GM19035 (cell line): Measurements from ENCODE around the gene ZNF619.
A peak's percentile ranks its signal among the peaks of the same experiment; 100 is the strongest.
"Not testable (repeated sequence)": the region's sequence is repeated elsewhere in the genome, so short reads cannot be mapped to it uniquely, and the experiment has no call there.

Source experiments
- ATAC-seq: cut with Tn5 transposase; IDR thresholded peaks from one replicate; pipeline ENCODE4 v1.9.1; 2021; ENCODE audit not compliant: unreplicated experiment

The ZNF619 gene

GRCh38 chr3:40476478-40477470 is at the start of gene ZNF619:
TSS of gene ZNF619 (plus strand) at chr3:40477122. CDS start at chr3:40477980, 858 bp downstream.
- ATAC-seq, result peak; percentile 85

- ATAC-seq, result no peak
These were observed 44.1 kb upstream of the ZNF619 start for GRCh38 chr3:40432793-40433192.

GRCh38 chr3:40437889-40438288 is 39.0 kb upstream of the ZNF619 start:
- no peak for ATAC-seq

GRCh38 chr3:40445062-40445461 is 31.9 kb upstream of the ZNF619 start:
- ATAC-seq, result no peak

GRCh38 chr3:40445880-40446279 is 31.0 kb upstream of the ZNF619 start:
- ATAC-seq, result no peak

GRCh38 chr3:40450438-40450837 is 26.5 kb upstream of the ZNF619 start:
- ATAC-seq, result no peak

GRCh38 chr3:40451551-40451950 is 25.4 kb upstream of the ZNF619 start:
- no peak for ATAC-seq

GRCh38 chr3:40452057-40452456 is 24.9 kb upstream of the ZNF619 start:
- no peak for ATAC-seq

GRCh38 chr3:40452562-40452875 is 24.4 kb upstream of the ZNF619 start:
- ATAC-seq, result no peak

GRCh38 chr3:40452876-40453730 is 23.8 kb upstream of the ZNF619 start:
- ATAC-seq, result peak; percentile 93

- no peak for ATAC-seq
These were observed 23.0 kb upstream of the ZNF619 start for GRCh38 chr3:40453933-40454332.

GRCh38 chr3:40455328-40455727 is 21.6 kb upstream of the ZNF619 start:
- no peak for ATAC-seq

- ATAC-seq, result no peak
These were observed 20.5 kb upstream of the ZNF619 start for GRCh38 chr3:40456279-40456939.

- peak; percentile 63 for ATAC-seq
These were observed 19.7 kb upstream of the ZNF619 start, which contains the start of gene RPL14 for GRCh38 chr3:40456940-40457823. TSS of gene RPL14 (plus strand) at chr3:40457339. CDS start at chr3:40457472, 133 bp downstream.

- ATAC-seq, result no peak
These were observed 18.4 kb upstream of the ZNF619 start for GRCh38 chr3:40458473-40458872.

GRCh38 chr3:40460481-40460880 is 16.4 kb upstream of the ZNF619 start:
- ATAC-seq, result not testable (repeated sequence)

GRCh38 chr3:40461161-40461560 is 15.8 kb upstream of the ZNF619 start:
- ATAC-seq, result no peak

- ATAC-seq, result not testable (repeated sequence)
These were observed 14.1 kb upstream of the ZNF619 start for GRCh38 chr3:40462838-40463237.

GRCh38 chr3:40463579-40463978 is 13.3 kb upstream of the ZNF619 start:
- no peak for ATAC-seq
